HG02571 (cell line): ENCODE results near the gene WFIKKN1.

Experiments used
- ATAC-seq: cut with Tn5 transposase; IDR thresholded peaks from one replicate; pipeline ENCODE4 v1.9.1; 2021; ENCODE audit warnings: mild to moderate bottlenecking, moderate library complexity; ENCODE audit not compliant: unreplicated experiment

Gene WFIKKN1

DNA sequence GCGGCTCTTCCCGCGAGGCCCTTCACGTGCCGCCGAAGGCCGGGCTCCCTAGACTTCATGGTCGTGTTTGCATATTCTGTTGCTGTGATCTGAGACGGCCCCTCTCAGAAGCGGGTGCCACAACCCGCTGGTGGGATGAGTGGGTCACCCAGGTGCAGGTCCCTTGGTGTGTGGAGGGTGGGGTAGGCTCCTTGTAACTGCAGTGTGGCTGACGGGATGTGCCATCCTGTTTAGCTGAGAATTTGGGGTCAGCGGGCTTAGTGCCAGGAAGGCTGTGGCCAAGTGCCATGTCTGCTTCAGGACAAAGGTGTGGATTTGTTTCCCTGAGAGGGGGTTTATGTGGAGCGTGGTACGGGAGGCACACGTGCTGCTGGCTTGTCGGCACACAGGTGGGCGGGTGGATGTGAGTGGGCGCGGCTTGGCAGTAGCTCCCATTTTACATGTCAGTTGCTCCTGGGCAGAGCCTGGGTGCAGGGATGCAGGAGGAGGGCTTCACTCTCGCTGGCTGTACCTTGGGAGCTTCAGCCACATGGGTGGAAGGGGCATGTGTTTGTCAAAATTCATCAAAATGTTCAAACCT is 9.2 kb upstream of the WFIKKN1 start:
- no peak for ATAC-seq

DNA sequence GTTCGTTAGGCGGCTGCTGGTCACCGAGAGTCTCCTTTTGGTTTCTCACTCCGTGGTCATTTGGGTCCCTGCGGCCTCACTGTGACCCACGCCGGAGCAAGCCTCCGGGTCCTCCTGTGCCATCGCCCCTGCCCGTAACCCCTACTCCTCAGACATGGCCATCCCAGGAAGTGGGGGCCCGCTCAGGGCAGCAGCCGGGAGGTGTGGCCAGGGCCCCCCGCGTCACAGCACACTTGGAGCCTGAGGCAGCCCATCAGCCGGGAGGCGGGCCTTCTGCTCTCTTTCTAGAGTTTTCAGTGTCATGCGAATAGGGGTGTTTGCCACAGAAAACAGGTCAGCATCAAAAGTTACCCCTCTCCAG is 7.9 kb upstream of the WFIKKN1 start:
- no peak for ATAC-seq

DNA sequence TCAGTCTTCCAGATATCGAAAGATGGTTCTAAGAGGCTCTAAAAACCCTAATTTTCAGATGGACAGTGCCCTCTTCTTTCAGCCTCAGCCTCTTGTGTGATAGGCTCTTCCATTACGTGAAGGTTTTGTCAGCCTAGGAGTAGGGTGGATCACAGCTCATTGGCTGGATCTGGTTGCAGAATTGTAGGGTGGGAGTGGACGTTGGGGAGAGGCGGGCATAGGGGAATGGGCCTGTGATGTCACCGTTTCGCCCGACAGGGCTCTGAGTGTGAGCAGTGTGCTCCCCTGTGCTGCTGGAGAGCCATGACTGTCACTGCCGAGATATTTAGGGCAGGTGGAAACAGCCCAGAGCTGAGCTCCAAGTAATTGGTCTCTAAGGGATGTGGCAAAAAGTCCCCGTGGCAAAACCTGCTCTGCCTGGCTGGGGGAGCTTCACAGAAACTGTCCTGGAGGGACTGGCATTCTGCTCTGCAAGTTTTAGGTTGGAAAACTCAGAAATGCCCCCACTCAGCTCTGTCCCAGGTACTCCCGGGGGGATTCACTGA is 6.2 kb upstream of the WFIKKN1 start:
- ATAC-seq = no peak

GRCh38 chr16:625117-625976 is 5.4 kb upstream of the WFIKKN1 start:
- no peak for ATAC-seq

DNA sequence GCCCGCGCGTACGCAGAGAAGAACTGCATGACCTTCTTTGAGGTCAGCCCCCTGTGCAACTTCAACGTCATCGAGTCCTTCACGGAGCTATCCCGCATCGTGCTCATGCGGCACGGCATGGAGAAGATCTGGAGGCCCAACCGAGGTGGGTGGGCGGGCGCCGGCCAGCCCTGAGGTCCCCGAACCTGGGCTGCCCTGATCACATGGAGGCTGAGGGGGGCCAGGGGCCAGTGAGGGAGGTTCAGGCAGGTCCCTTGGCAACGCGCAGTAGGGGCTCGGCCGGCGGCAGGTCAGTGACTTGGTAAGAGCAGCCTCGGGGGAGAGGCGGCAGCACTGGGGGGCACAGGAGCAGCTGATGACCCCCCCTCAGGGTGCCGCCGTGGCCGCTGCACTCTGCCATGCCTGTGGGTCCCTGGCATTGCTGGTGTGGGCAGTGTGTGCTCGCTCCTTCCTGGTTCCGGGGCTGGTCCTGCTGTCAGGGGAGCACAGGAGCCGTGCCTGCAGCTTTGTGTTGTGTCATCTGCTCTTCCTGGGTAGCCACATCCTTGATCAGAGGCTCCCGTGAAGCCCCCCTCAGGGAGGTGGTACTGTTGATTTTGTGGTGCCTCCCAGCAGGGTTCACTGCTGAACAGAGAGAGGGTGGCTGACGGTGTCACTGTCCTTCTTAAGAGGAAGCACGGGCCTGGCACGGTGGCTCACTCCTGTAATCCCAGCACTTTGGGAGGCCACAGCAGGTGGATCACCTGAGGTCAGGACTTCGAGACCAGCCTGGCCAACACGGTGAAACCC is 4.6 kb upstream of the WFIKKN1 start:
- ATAC-seq = no peak

DNA sequence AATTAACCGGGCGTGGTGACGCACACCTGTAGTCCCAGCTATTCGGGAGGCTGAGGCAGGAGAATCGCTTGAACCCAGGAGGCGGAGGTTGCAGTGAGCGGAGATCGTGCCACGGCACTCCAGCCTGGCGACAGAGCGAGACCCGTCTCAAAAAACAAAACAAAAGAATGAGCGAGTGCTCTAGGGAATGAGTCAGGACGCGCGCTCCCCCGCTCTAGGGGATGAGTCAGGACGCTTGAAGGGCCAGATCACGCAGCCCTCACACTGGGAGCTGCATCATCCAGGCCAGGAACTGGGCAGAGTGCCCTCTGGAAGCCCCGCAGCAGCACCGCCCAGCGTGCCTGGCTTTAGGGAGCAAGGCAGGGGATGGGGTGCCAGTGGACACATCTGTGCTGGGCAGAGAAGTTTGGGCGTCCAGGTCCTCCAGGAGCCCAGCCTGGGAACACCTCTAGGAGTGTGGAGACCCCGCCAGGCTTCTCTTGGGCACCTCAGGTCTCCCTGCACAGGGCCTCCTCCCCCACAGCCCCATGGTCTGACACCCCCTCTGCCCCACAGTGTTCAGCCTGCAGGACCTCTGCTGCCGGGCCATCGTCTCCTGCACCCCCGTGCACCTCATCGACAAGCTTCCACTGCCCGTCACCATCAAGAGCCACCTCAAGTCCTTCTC is 3.9 kb upstream of the WFIKKN1 start:
- no peak for ATAC-seq

GRCh38 chr16:627454-628239 is 3.1 kb upstream of the WFIKKN1 start:
- no peak for ATAC-seq

DNA sequence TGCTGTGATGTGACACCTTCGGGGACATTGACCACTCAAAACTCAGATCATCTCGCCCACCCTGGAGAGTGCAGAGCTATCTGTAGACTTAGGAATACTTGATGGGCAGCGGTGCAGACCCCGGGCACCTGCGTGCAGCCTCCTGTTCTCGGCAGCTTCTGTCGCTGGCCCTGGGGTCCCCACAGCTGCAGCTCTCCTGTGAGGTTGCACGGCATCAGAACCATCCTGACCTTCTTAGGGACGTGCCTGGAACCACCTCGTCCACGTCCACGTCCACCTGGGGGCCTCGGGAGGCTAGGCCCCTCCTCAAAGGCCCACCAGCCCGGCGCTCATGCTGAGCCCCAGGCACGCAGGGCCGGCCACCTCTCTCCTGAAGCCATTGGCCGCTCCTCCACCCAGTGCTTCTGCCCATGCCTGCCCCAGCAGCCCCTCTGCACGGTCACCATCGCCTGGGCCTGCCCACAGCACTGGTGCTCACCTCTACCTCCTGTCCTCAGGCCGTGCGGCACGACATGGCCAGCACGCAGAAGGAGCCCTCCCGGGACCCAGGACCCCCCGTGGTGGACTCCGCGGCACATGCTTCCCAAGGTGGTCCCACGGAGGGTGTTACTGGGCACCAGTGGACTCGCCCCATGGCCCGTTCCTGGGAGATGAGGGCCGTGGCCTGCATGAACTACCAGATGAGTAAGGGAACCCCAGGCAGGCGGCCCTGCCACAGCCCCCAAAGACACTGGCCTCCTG is 2.3 kb upstream of the WFIKKN1 start:
- ATAC-seq = no peak

DNA sequence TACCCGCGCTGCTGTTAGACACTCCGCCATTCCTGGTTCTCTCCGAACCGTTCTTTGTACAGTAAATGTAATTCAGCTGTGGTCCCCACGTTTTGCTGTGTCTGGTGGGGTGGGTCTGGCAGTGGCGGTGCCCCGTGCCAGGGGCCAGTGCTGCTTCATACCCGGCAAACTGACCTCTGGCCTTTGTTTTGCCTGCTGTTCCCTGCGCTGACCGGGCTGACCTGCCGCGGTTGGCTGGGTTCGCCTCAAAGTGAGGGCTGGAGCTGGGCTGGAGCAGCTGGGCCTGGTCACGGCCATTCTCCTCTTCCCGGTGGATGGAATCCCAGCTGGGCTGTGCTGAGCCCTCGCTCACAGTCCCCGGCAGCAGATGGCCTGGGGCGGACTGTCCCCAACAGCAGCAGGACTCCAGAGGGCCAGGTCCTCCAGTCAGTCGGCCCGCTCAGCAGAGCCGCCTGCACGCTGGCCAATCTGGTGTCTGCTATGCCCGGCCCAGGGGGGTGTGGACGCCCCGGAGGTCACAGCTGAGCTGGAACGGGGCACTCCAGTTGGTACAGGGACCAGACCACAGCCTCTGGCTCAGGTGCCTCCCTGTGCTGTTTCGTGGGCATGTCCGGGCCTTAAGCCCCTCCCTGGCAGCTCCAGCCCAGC is 1.5 kb upstream of the WFIKKN1 start:
- no peak for ATAC-seq

GRCh38 chr16:629833-630248 is 944 bp upstream of the WFIKKN1 start:
- ATAC-seq = no peak

DNA sequence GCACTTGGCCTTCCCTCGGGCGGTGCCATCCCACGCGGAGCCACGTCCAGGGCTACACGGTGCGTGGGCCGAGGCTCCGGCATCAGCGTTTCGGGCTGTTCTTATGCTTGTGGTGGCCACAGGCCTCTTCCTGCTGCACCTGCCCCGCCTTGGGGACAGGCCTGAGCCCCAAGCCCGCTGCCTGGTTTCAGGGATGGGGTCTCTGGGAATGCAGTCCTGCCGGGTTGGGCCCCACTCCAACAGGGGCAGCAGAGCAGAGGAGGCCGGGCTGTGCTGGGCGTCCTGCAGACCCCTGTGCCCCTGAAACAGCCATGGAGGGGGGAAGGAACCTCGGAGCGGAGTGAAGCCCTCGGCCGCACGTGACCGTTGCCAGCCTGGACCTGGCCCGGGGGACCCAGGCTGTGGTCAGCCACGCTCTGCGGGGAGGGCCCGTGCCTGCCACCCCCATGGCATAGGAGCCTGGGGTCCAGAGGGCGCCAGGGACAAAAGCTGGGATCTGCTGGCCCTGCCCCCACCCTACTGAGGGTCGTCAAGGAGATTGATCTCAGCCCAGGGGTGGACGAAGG is 453 bp upstream of the WFIKKN1 start:
- no peak for ATAC-seq

DNA sequence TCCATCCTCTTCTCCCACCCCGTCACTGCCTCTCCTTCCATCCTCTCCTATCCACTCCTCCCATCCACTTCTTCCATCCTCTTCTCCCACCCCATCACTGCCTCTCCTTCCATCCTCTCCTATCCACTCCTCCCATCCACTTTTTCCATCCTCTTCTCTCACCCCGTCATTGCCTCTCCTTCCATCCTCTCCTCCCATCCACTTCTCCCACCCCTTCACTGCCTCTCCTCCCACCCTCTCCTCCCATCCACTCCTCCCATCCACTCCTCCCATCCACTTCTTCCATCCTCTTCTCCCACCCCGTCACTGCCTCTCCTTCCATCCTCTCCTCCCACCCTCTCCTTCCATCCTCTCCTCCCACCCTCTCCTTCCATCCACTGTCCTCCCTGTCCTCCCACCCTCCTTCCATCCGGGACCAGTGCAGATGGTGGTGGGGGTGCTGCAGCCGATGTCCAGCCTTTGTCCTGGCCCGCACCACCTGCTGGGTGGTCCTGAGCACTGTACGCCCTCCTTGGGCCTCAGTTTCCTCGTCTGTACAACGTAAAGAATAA is 1.1 kb downstream of the WFIKKN1 start:
- no peak for ATAC-seq

- no peak for ATAC-seq
Observed at GRCh38 chr16:632486-633335, 1.9 kb downstream of the WFIKKN1 start.

- ATAC-seq = no peak
Observed at GRCh38 chr16:633336-634050, 2.7 kb downstream of the WFIKKN1 start.

GRCh38 chr16:634051-634670 is 3.4 kb downstream of the WFIKKN1 start:
- ATAC-seq = no peak

- no peak for ATAC-seq
Observed at GRCh38 chr16:634996-635395, 4.2 kb downstream of the WFIKKN1 start.
